ENCODE results near the gene SLC12A5.

SLC12A5 gene

DNA sequence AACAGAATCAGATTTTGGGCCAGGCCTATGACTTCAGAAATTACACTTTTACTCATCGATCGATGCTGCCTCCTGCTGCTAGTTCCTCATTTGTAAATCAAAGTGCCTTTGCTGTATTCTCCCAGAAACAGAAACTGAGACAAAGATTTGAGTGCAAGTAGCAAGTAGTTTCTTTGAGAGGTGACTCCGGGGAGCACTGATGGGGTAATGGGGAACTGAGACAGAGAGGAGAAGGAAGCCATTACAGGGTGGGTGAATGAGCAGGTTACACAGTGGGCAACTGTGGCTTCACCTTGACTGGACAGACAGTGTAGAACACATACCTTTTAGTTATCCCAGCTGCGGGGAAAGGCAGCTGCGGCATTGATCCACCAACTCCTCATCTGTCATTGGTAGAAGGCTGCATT lies 79.4 kb downstream of the SLC12A5 start:
- no peak for DNase-seq (ENCODE audit: low spot score)

DNA sequence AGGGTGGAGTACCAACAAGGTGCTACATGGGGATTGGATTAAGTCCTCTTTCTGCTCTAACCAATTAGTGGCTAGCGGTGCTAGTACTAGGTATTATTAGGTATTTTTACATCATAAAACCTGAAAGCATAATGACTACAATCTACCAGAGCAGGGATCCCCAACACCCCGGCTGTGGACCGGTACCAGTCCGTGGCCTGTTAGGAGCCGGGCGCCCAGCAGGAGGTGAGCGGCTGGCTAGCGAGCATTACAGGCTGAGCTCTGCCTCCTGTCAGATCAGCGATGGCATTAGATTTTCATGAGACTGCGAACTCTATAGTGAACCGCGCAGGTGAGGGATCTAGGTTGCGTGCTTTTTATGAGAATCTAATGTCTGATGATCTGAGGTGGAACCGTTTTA lies 80.0 kb downstream of the SLC12A5 start:
- no peak for DNase-seq (ENCODE audit: low spot score)
